ENCODE results near the gene CASQ2. TPM values are rescaled to one million over a fixed set of nuclear protein-coding genes. Genes with fewer than 3 reads are reported as not detected.
"Not testable (repeated sequence)": the region's sequence is repeated elsewhere in the genome, so short reads cannot be mapped to it uniquely, and the experiment has no call there.

CASQ2 gene
- total RNA-seq, 1 donor from 2014 or later = 6.5 TPM

DNA sequence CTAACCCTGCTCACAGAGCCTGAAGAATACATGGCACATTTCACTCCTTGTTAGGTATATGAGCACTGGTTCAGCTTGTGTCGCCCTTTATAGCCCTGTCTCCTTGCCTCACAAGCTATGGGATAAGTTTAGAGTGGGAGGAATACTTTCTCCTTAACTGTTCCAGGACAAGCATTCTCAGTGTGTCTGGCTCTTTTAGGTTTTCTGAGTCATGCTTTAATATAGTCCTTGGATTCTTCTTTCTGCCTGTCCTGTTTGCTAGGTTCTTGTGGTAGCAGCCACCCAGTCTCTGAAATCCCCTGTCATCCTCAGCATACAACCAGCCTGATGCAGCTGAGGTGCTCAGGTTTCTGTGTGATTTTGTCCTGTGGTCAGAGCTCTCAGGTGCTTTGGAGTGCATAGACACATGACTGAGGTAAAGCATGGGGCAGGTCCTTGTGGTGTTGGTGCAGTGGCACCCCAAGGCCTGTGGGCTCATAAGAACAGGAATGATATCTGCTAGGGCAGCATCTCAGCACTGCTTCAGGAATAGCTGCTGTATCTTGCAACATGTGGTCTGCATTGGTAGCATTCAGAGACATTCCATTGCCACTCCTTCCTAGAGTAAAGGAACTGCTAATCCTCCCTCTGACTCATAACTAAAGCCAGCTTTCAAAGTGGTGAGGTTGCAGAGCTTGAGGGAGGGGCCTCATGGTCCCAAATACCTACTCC, 14.2 kb upstream of the CASQ2 start:
- no peak for DNase-seq (ENCODE audit: low spot score)
- no peak for ATAC-seq
- intact Hi-C loops (cut with DNase I) = no loop called here

DNA sequence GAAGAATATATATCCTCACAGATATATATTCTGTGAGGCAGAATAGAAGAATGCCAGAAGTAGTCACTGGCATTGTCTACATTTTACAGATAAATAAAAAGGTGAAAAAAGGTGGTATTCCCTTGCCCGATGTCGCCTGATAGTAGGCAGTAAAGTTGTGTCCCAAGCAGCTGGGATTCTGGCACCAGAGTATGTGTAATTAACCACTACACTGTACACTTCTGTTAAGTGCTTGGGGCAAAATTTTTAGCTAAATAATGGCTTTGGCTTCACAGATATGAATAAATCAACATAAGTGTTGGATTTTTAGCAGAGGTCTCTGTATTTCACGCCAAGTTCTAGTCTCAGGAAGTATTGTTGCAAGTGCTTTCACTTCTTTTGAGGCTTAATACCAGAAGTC, 13.3 kb upstream of the CASQ2 start:
- intact Hi-C loops (cut with DNase I) = no loop called here
- DNase-seq (ENCODE audit: low spot score) (no peak), ATAC-seq (no peak)

- intact Hi-C loops (cut with DNase I) = no loop called here
- DNase-seq (ENCODE audit: low spot score) (no peak), ATAC-seq (no peak)
These were observed 12.8 kb upstream of the CASQ2 start for GRCh38 chr1:115781343-115781742.

DNA sequence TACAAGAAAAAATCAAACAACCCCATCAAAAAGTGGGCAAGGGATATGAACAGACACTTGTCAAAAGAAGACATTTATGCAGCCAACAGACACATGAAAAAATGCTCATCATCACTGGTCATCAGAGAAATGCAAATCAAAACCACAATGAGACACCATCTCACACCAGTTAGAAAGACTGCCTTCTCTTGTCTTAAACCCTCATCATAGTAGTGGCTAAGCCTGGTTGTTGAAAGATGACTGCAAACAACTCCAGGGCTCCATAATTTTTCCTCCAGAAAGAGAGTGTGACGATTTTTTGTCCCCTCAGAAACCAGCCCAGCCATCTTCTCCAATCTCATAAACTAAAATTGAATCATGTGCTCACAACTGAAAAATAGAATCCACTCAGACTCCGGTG, 12.1 kb upstream of the CASQ2 start:
- DNase-seq (ENCODE audit: low spot score); ATAC-seq; intact Hi-C loops (cut with DNase I): not testable (repeated sequence)

GRCh38 chr1:115779075-115779474, 10.6 kb upstream of the CASQ2 start:
- ATAC-seq; intact Hi-C loops (cut with DNase I); DNase-seq (ENCODE audit: low spot score): not testable (repeated sequence)

GRCh38 chr1:115771847-115772457, 3.4 kb upstream of the CASQ2 start:
- ATAC-seq (peak; percentile 96), DNase-seq (ENCODE audit: low spot score) (peak; percentile 67)
- intact Hi-C loops (cut with DNase I) = no loop called here

GRCh38 chr1:115771094-115771846, 2.8 kb upstream of the CASQ2 start:
- no peak for ATAC-seq
- intact Hi-C loops (cut with DNase I) = no loop called here
- DNase-seq (ENCODE audit: low spot score) = no peak

DNA sequence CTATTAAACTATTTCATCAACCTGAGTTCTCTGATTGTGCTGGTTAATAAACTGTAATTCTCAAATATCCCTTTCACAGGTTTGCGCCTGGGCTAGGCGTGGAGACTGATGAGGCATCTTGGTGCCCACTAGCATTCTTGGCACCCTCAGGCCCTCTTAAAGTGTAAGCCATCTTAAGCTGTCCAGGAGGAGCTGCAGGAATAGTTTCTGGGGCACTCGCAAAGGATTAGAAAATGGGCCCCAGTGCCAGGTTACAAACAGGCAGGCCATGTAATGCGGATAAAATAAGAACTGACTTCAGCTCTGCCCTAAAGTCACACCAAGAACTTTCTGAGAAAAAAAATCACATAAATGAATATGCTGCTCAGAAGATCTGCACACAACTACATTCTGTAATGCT, 1.1 kb downstream of the CASQ2 start:
- intact Hi-C loops (cut with DNase I) = loop anchor here (5.0 kb wide), 1 partner anchor 50 kb away; no protein-coding TSS in a partner anchor
- no peak for ATAC-seq

DNA sequence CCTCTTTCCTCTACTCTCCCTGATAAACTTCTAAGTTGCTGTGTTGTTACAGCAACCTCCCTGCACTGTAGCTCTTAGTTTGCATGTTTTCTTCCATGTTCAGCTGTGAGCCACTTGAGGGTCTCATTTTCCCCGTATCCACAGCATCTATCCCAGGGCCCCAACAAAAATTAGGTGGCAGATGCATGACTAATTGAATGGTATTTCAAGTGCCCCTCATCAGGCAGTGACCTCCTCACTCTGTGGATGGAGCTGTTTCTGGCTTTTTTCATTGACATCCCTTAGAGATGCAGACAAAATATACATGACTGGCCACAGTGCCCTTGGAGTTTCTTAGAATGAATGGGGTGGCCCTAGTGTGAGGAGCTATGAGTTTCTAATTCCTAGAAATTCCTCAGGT, 3.4 kb downstream of the CASQ2 start:
- ATAC-seq = no peak
- intact Hi-C loops (cut with DNase I) = loop anchor here (5.0 kb wide), 1 partner anchor 48 kb away; no protein-coding TSS in a partner anchor
- DNase-seq (ENCODE audit: low spot score) = no peak

More for the DNA sequence above, 1.1 kb downstream of the CASQ2 start:
- DNase-seq (ENCODE audit: low spot score) = no peak

- intact Hi-C loops (cut with DNase I) = no loop called here
- no peak for DNase-seq (ENCODE audit: low spot score)
- peak; percentile 34 for ATAC-seq
These were observed 4.0 kb downstream of the CASQ2 start for GRCh38 chr1:115764541-115764940.

DNA sequence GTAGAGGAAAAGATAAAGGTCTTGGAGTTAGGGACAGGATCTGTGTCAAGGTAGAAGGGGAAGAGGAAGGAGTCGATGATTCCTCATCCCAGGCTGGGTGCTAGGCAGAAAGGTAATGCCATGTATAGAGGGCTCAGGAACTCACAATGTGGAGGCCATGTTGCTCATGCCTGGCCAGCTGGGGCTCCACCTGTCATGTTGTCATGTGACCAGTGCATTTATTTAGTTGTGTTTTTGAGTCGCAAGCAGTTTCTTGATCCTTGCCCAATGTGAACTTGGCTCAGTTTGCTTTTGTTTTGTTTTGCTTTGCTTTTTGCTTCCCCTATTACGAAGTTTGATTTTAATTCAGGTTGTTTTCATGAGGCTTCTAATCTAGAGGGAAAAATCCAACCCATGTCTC, 5.7 kb downstream of the CASQ2 start:
- ATAC-seq = no peak
- intact Hi-C loops (cut with DNase I) = no loop called here
- DNase-seq (ENCODE audit: low spot score) = no peak

DNA sequence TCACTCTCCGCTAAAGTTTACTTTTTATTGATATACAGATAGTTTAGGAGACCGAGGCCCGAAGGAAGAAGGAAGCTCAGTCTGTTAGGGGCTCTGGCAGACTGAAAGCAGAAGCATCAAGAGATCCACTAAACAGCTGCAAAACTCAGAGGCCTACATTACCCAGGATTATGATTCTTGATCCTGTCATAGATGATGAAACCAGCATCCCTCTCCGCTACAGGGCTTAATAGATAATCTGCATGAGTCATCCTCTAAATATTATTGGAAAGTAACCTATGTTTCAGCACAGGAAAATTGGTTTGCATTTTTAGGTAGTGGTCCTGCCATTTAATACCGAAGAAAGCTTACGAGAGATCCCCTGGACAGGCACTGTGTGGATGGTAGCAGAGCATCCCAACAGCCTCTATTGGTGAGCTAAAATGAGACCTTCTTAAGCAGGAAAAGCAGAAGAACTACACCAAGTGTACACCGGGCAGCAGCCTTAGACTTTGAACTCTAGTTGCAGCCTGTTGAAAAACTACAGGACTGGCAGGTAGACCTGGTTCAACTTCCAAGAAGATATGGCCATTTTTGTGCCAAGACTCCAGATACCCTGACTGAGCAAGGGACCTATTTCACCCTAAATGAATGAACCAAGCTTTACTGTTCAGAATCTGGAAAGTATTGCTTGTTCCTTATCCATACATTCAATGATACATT, 6.8 kb downstream of the CASQ2 start:
- no peak for DNase-seq (ENCODE audit: low spot score)
- no peak for ATAC-seq

GRCh38 chr1:115757856-115758255, 10.7 kb downstream of the CASQ2 start:
- no peak for ATAC-seq
- intact Hi-C loops (cut with DNase I) = no loop called here
- DNase-seq (ENCODE audit: low spot score) = no peak

More for the DNA sequence above, 6.8 kb downstream of the CASQ2 start:
- intact Hi-C loops (cut with DNase I) = no loop called here

DNA sequence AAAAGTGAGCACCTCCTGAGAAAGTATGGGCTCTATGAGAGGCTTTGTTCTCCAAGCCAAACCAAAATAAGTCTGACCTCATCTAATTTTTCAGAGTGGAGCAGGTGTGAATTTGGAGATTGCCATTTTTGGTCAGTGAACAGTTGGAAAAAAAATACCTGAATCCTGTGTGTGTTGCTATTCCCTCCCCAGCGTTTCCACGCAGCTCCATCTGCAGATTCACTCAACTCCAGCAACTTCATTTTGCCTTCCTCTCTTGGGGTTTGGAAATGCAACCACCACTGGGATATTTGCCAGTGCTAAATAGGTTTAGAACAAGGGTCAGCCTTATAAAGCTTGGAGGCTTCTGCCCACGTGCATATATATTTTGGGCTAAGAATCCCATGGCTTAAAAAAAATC, 11.2 kb downstream of the CASQ2 start:
- no peak for ATAC-seq
- intact Hi-C loops (cut with DNase I) = no loop called here
- no peak for DNase-seq (ENCODE audit: low spot score)

DNA sequence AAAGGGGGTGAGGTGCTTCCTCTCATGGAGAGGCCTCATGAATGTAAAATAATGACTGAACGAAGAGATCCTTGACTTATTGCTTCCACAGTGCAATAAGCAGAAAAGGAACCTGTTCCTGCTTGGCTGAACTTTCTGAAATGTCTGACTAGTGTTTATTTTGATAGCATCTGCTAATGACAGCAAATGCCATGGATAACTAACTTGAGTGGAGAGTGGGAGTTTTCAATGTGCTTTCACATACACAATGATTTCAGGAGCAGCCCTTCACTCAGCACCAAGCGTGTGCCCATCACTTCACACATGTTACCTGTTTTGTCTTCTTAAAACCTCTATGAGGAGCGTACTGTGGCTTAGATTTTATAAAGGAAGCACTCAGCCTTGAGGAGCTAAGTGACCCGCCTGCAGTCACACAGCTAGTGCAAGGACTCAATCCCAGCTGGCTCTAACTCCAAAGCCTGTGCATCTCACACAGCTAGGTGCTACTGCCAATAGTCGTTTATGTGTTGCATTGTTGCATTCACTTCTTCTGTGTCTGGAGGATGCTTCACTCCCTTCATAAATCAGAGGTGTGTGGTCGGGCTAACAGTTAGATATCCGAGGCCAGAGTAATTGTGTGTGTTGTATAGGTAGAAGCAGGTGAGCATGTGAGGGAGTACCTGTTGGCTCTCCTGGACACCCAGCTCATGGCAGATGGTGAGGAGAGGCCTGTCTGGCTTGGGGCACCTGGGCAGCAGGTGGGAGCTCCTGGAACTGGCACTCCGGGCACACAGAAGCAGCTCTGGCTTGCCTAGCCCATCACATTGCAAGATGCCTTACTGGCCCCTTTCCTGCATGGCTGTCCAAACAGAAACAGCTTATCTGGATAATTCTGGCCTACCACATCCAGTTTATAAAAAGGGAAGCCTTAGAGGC, 12.8 kb downstream of the CASQ2 start:
- intact Hi-C loops (cut with DNase I) = no loop called here
- DNase-seq (ENCODE audit: low spot score) (no peak), ATAC-seq (no peak)

GRCh38 chr1:115753830-115754229, 14.7 kb downstream of the CASQ2 start:
- ATAC-seq (peak; percentile 35), DNase-seq (ENCODE audit: low spot score) (no peak)
- intact Hi-C loops (cut with DNase I) = no loop called here

GRCh38 chr1:115753361-115753760, 15.2 kb downstream of the CASQ2 start:
- ATAC-seq (no peak), DNase-seq (ENCODE audit: low spot score) (no peak)
- intact Hi-C loops (cut with DNase I) = no loop called here

DNA sequence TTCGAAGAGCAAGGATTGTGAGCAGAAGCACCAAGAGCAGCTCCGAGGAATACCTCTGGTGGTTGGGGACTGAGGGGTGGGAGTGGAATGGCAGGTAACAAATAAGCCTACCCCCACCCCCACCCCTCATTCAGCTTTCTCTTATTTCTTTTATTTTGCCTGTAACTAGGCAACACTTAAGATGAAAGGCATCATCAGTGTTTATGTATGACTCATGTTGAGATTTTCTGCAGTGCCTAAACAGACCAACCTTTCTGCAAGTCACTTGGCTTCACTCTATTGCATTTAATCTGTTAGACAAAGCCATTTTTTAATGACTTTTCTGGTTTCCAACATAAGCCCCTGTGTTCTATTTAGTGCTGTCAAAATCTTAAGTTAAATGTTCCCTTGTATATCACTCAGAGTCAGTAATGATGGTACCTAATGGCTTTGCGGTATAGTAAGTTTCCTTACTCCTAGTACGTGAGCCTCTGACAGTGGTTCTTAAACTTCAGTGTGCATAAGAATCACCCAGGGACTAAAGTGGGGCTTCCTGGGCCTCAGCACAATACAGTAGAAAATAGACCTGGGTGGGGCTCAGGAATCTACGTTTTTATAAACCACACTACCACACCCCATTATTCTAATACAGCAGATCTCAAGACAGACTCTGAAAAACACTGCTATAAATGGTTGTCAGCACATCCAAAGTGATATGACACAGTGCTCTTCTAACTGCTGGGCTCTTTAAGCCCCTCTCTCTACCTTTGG, 19.9 kb downstream of the CASQ2 start:
- peak; percentile 44 for ATAC-seq
- DNase-seq (ENCODE audit: low spot score) = no peak
- intact Hi-C loops (cut with DNase I) = no loop called here

All from sciatic nerve (tissue), 2 donors.